ENCODE measurements around the gene ZNF319. TPM values are rescaled to one million over a fixed set of nuclear protein-coding genes. Genes with fewer than 3 reads are reported as not detected.

ZNF319 gene
- total RNA-seq, 5 donors from 2014 or later (not counting 1 experiment from before 2014, with no cell fraction given): 14.9 to 25.4 (median 20.4) TPM

GRCh38 chr16:58041628-58041955 is 41.1 kb upstream of the ZNF319 start:
- no peaks in the 10 kb centered on the region for H3K4me1 Mint-ChIP-seq
- no peaks in the 10 kb centered on the region for H3K36me3 Mint-ChIP-seq
- H3K27ac ChIP-seq (ENCODE audit: low read length): no peak overlapping the region
- no peaks in the 10 kb centered on the region for H3K36me3 ChIP-seq (ENCODE audit: control insufficient read depth in 2 of 2, extremely low read depth in 1 of 2, insufficient read depth in 1 of 2, low read length in 1 of 2)
- no peaks in the 10 kb centered on the region for H3K9me3 ChIP-seq
- no peaks in the 10 kb centered on the region for H3K4me1 ChIP-seq (ENCODE audit: control insufficient read depth in 1 of 2, extremely low read depth in 1 of 2, insufficient read depth in 2 of 2, low read length in 2 of 2)
- no peak for ATAC-seq (replicated peaks in 1 of 4)
- no peaks in the 10 kb centered on the region for H3K27me3 ChIP-seq (replicated peaks in 1 of 2; ENCODE audit: control insufficient read depth in 2 of 2, extremely low read depth in 1 of 2, insufficient read depth in 2 of 2, low read length in 1 of 2)
- no peaks in the 10 kb centered on the region for H3K9me3 Mint-ChIP-seq
- WGBS (ENCODE audit: insufficient coverage): 94% methylated on average over 15 of the region's 18 CpGs
- DNase-seq: no peak
- no peak overlapping the region for H3K4me3 ChIP-seq (ENCODE audit: control insufficient read depth in 1 of 2, extremely low read depth in 1 of 2, low read length in 1 of 2)
- no peak overlapping the region for H3K4me3 Mint-ChIP-seq
- no peaks in the 10 kb centered on the region for H3K27me3 Mint-ChIP-seq
- CTCF ChIA-PET: no interaction called here
- POLR2A ChIA-PET: no interaction called here
- no peak overlapping the region for H3K27ac Mint-ChIP-seq

GRCh38 chr16:58040945-58041627 is 40.6 kb upstream of the ZNF319 start:
- Mint-ChIP-seq H3K36me3 (no peaks in the 10 kb centered on the region), H3K27ac (no peak overlapping the region), H3K27me3 (no peaks in the 10 kb centered on the region), H3K4me1 (no peaks in the 10 kb centered on the region), H3K9me3 (no peaks in the 10 kb centered on the region), H3K4me3 (no peak overlapping the region)
- DNase-seq: no peak
- Histone ChIP-seq H3K4me3 (ENCODE audit: control insufficient read depth in 1 of 2, extremely low read depth in 1 of 2, low read length in 1 of 2) (no peak overlapping the region), H3K9me3 (no peaks in the 10 kb centered on the region), H3K27ac (ENCODE audit: low read length) (no peak overlapping the region), H3K27me3 (replicated peaks in 1 of 2; ENCODE audit: control insufficient read depth in 2 of 2, extremely low read depth in 1 of 2, insufficient read depth in 2 of 2, low read length in 1 of 2) (no peaks in the 10 kb centered on the region), H3K4me1 (ENCODE audit: control insufficient read depth in 1 of 2, extremely low read depth in 1 of 2, insufficient read depth in 2 of 2, low read length in 2 of 2) (no peaks in the 10 kb centered on the region), H3K36me3 (ENCODE audit: control insufficient read depth in 2 of 2, extremely low read depth in 1 of 2, insufficient read depth in 1 of 2, low read length in 1 of 2) (no peaks in the 10 kb centered on the region)
- ATAC-seq (replicated peaks in 1 of 4): no peak
- CTCF ChIA-PET: no interaction called here
- POLR2A ChIA-PET: no interaction called here
- WGBS (ENCODE audit: insufficient coverage): 76% methylated on average over 9 of the region's 14 CpGs

GRCh38 chr16:58040496-58040846 is 40.0 kb upstream of the ZNF319 start:
- Mint-ChIP-seq H3K36me3 (no peaks in the 10 kb centered on the region), H3K27ac (no peak overlapping the region), H3K27me3 (no peaks in the 10 kb centered on the region), H3K4me3 (no peak overlapping the region), H3K9me3 (no peaks in the 10 kb centered on the region), H3K4me1 (no peaks in the 10 kb centered on the region)
- Histone ChIP-seq H3K27me3 (replicated peaks in 1 of 2; ENCODE audit: control insufficient read depth in 2 of 2, extremely low read depth in 1 of 2, insufficient read depth in 2 of 2, low read length in 1 of 2) (no peaks in the 10 kb centered on the region), H3K9me3 (no peaks in the 10 kb centered on the region), H3K4me1 (ENCODE audit: control insufficient read depth in 1 of 2, extremely low read depth in 1 of 2, insufficient read depth in 2 of 2, low read length in 2 of 2) (no peaks in the 10 kb centered on the region), H3K4me3 (ENCODE audit: control insufficient read depth in 1 of 2, extremely low read depth in 1 of 2, low read length in 1 of 2) (no peak overlapping the region), H3K27ac (ENCODE audit: low read length) (no peak overlapping the region), H3K36me3 (ENCODE audit: control insufficient read depth in 2 of 2, extremely low read depth in 1 of 2, insufficient read depth in 1 of 2, low read length in 1 of 2) (no peaks in the 10 kb centered on the region)
- ATAC-seq (replicated peaks in 1 of 4) (no peak), DNase-seq (no peak)
- ChIA-PET POLR2A (no interaction called here), CTCF (no interaction called here)
- 97% methylated on average over 8 of the region's 12 CpGs for WGBS (ENCODE audit: insufficient coverage)

GRCh38 chr16:58039829-58040495 is 39.5 kb upstream of the ZNF319 start:
- CTCF ChIA-PET: no interaction called here
- H3K27ac Mint-ChIP-seq: no peak overlapping the region
- H3K4me3 Mint-ChIP-seq: no peak overlapping the region
- H3K4me1 Mint-ChIP-seq: no peaks in the 10 kb centered on the region
- no peak overlapping the region for H3K27ac ChIP-seq (ENCODE audit: low read length)
- H3K36me3 Mint-ChIP-seq: no peaks in the 10 kb centered on the region
- H3K4me1 ChIP-seq (ENCODE audit: control insufficient read depth in 1 of 2, extremely low read depth in 1 of 2, insufficient read depth in 2 of 2, low read length in 2 of 2): no peaks in the 10 kb centered on the region
- POLR2A ChIA-PET: no interaction called here
- no peaks in the 10 kb centered on the region for H3K9me3 ChIP-seq
- WGBS (ENCODE audit: insufficient coverage): 93% methylated on average over 23 of the region's 26 CpGs
- no peak for DNase-seq
- no peaks in the 10 kb centered on the region for H3K27me3 Mint-ChIP-seq
- H3K4me3 ChIP-seq (ENCODE audit: control insufficient read depth in 1 of 2, extremely low read depth in 1 of 2, low read length in 1 of 2): no peak overlapping the region
- no peaks in the 10 kb centered on the region for H3K9me3 Mint-ChIP-seq
- H3K36me3 ChIP-seq (ENCODE audit: control insufficient read depth in 2 of 2, extremely low read depth in 1 of 2, insufficient read depth in 1 of 2, low read length in 1 of 2): no peaks in the 10 kb centered on the region
- no peak for ATAC-seq (replicated peaks in 1 of 4)
- H3K27me3 ChIP-seq (replicated peaks in 1 of 2; ENCODE audit: control insufficient read depth in 2 of 2, extremely low read depth in 1 of 2, insufficient read depth in 2 of 2, low read length in 1 of 2): no peaks in the 10 kb centered on the region

GRCh38 chr16:58038219-58038641 is 37.8 kb upstream of the ZNF319 start:
- Histone ChIP-seq H3K9me3 (no peaks in the 10 kb centered on the region), H3K27ac (ENCODE audit: low read length) (no peak overlapping the region), H3K4me3 (ENCODE audit: control insufficient read depth in 1 of 2, extremely low read depth in 1 of 2, low read length in 1 of 2) (no peak overlapping the region), H3K27me3 (replicated peaks in 1 of 2; ENCODE audit: control insufficient read depth in 2 of 2, extremely low read depth in 1 of 2, insufficient read depth in 2 of 2, low read length in 1 of 2) (no peaks in the 10 kb centered on the region), H3K36me3 (ENCODE audit: control insufficient read depth in 2 of 2, extremely low read depth in 1 of 2, insufficient read depth in 1 of 2, low read length in 1 of 2) (no peaks in the 10 kb centered on the region), H3K4me1 (ENCODE audit: control insufficient read depth in 1 of 2, extremely low read depth in 1 of 2, insufficient read depth in 2 of 2, low read length in 2 of 2) (no peaks in the 10 kb centered on the region)
- no peaks in the 10 kb centered on the region for H3K9me3 Mint-ChIP-seq
- POLR2A ChIA-PET: no interaction called here
- DNase-seq (no peak), ATAC-seq (replicated peaks in 1 of 4) (no peak)
- 93% methylated on average over 13 of the region's 20 CpGs for WGBS (ENCODE audit: insufficient coverage)
- no peaks in the 10 kb centered on the region for H3K4me1 Mint-ChIP-seq
- no peaks in the 10 kb centered on the region for H3K36me3 Mint-ChIP-seq
- no peaks in the 10 kb centered on the region for H3K27me3 Mint-ChIP-seq
- no peak overlapping the region for H3K27ac Mint-ChIP-seq
- no peak overlapping the region for H3K4me3 Mint-ChIP-seq
- CTCF ChIA-PET: interaction anchor here in 1 of 2 donors (0.9 kb wide), 1 partner anchor 12 kb away, joined by 3 read pairs; the partner anchor contains the start of gene MMP15

GRCh38 chr16:58037365-58038057 is 37.0 kb upstream of the ZNF319 start:
- CTCF ChIA-PET: interaction anchor here in 1 of 2 donors (0.5 kb wide), 1 partner anchor 236 kb away, joined by 4 read pairs; no protein-coding TSS in a partner anchor
- no peak overlapping the region for H3K27ac ChIP-seq (ENCODE audit: low read length)
- no peaks in the 10 kb centered on the region for H3K4me1 Mint-ChIP-seq
- H3K9me3 Mint-ChIP-seq: no peaks in the 10 kb centered on the region
- no peaks in the 10 kb centered on the region for H3K27me3 ChIP-seq (replicated peaks in 1 of 2; ENCODE audit: control insufficient read depth in 2 of 2, extremely low read depth in 1 of 2, insufficient read depth in 2 of 2, low read length in 1 of 2)
- H3K4me3 ChIP-seq (ENCODE audit: control insufficient read depth in 1 of 2, extremely low read depth in 1 of 2, low read length in 1 of 2): no peak overlapping the region
- H3K27me3 Mint-ChIP-seq: no peaks in the 10 kb centered on the region
- WGBS (ENCODE audit: insufficient coverage): 88% methylated on average over 4 of the region's 16 CpGs
- H3K36me3 ChIP-seq (ENCODE audit: control insufficient read depth in 2 of 2, extremely low read depth in 1 of 2, insufficient read depth in 1 of 2, low read length in 1 of 2): no peaks in the 10 kb centered on the region
- DNase-seq: no peak
- H3K27ac Mint-ChIP-seq: no peak overlapping the region
- H3K9me3 ChIP-seq: no peaks in the 10 kb centered on the region
- H3K4me1 ChIP-seq (ENCODE audit: control insufficient read depth in 1 of 2, extremely low read depth in 1 of 2, insufficient read depth in 2 of 2, low read length in 2 of 2): no peaks in the 10 kb centered on the region
- H3K36me3 Mint-ChIP-seq: no peaks in the 10 kb centered on the region
- no peak overlapping the region for H3K4me3 Mint-ChIP-seq
- ATAC-seq (replicated peaks in 1 of 4): no peak
- POLR2A ChIA-PET: no interaction called here

Data from T-cell (primary cell).